PC-3 (cell line): ENCODE data around the gene EHBP1. TPM values are rescaled to one million over a fixed set of nuclear protein-coding genes. Genes with fewer than 3 reads are reported as not detected.

Source experiments
- ATAC-seq: fragments of 200-7000 bp; cut with Tn5 transposase; 2 replicates; pipeline ENCODE4 v1.9.1; 2020; ENCODE audit warnings: mild to moderate bottlenecking, moderate library complexity
- BruUV-seq: library from RNA; stranded (reverse); fragments of 400-500 nt; replicated peaks from 2 replicates; lab custom pipeline; 2021; lab: Mats Ljungman, UMichigan
- CTCF ChIA-PET: fragments of 300-600 bp; sonication (Branson Sonifier 250); formaldehyde crosslinking; loops from one replicate; lab custom pipeline; 2022; ENCODE audit warnings: antibody characterized with exemption; lab: Charles Lee
- POLR2A ChIA-PET: fragments of 300-600 bp; sonication (Branson Sonifier 250); formaldehyde crosslinking; loops from one replicate; lab custom pipeline; 2022; ENCODE audit warnings: antibody characterized with exemption; ENCODE audit not compliant: unreplicated experiment; lab: Charles Lee
- DNase-seq: peaks from one replicate; pipeline ENCODE4 v3.0.0-alpha.2; 2015
- H2AFZ ChIP-seq: fragments of 300-600 bp; sonication (generic); 2 replicates; pipeline ENCODE4 v1.6.0; 2016; ENCODE audit warnings: antibody characterized with exemption, low read length
- H3F3A ChIP-seq: fragments of 300-600 bp; sonication (generic); one replicate; pipeline ENCODE4 v1.6.0; 2017; ENCODE audit warnings: antibody characterized with exemption, low read length, control low read depth, mild to moderate bottlenecking; ENCODE audit not compliant: unreplicated experiment
- H3K27ac ChIP-seq: fragments of 300-600 bp; sonication (generic); 2 replicates; pipeline ENCODE4 v1.5.1; 2016; ENCODE audit warnings: mild to moderate bottlenecking, low read length
- H3K27me3 ChIP-seq: fragments of 300-600 bp; sonication (generic); 2 replicates; pipeline ENCODE4 v1.6.1; 2016; ENCODE audit warnings: low read length, mixed read lengths
- H3K36me3 ChIP-seq: fragments of 300-600 bp; sonication (generic); 2 replicates; pipeline ENCODE4 v1.6.1; 2016; ENCODE audit warnings: low read depth, mixed run types, low read length, mixed read lengths
- H3K4me1 ChIP-seq: fragments of 300-600 bp; sonication (generic); 2 replicates; pipeline ENCODE4 v1.5.1; 2016; ENCODE audit warnings: low read length; ENCODE audit not compliant: insufficient read depth
- H3K4me2 ChIP-seq: fragments of 300-600 bp; sonication (generic); 2 replicates; pipeline ENCODE4 v1.6.0; 2016; ENCODE audit warnings: low read length
- H3K4me3 ChIP-seq: fragments of 300-600 bp; sonication (generic); 2 replicates; pipeline ENCODE4 v1.5.1; 2016; ENCODE audit warnings: mild to moderate bottlenecking, low read length, mixed read lengths
- H3K79me2 ChIP-seq: fragments of 300-600 bp; sonication (generic); 2 replicates; pipeline ENCODE4 v1.6.1; 2017; ENCODE audit warnings: low read length, mixed read lengths
- H3K9ac ChIP-seq: fragments of 300-600 bp; sonication (generic); 2 replicates; pipeline ENCODE4 v1.6.0; 2016; ENCODE audit warnings: mild to moderate bottlenecking, low read length
- H3K9me2 ChIP-seq: fragments of 300-600 bp; sonication (generic); replicated peaks from 2 replicates; pipeline ENCODE4 v1.6.1; 2016; ENCODE audit warnings: mixed run types, low read length, mixed read lengths
- H3K9me3 ChIP-seq: fragments of 300-600 bp; sonication (generic); 2 replicates; pipeline ENCODE4 v1.6.1; 2016; ENCODE audit warnings: low read length, mixed read lengths
- H4K20me1 ChIP-seq: fragments of 300-600 bp; sonication (generic); 2 replicates; pipeline ENCODE4 v1.6.1; 2016; ENCODE audit warnings: low read length, mixed read lengths
- EZH2 ChIP-seq: fragments of 300-600 bp; sonication (generic); IDR thresholded peaks from one replicate; pipeline ENCODE4 v1.6.1; 2017; ENCODE audit warnings: antibody characterized with exemption, mild to moderate bottlenecking, low read length; ENCODE audit not compliant: unreplicated experiment
- EZH2phosphoT487 ChIP-seq: fragments of 300-600 bp; sonication (generic); IDR thresholded peaks from 2 replicates; pipeline ENCODE4 v1.6.1; 2018; ENCODE audit warnings: mild to moderate bottlenecking, antibody characterized with exemption, low read length, borderline replicate concordance
- intact Hi-C: fragments of 100-400 bp; cut with micrococcal nuclease; formaldehyde crosslinking; loops from 2 replicates; pipeline ENCODE4 v1.9.0; 2023
- total RNA-seq: library from RNA; depleted of rRNA; stranded (reverse); fragments of >200 nt; gene quantifications from 2 replicates; pipeline ENCODE4 v1.2.3, GENCODE V29; 2014
- TF ChIP-seq, protein P1 (sequence below): fragments of 300-600 bp; sonication (generic); conservative IDR thresholded peaks from 2 replicates; pipeline ENCODE4 v1.5.1; 2017; ENCODE audit warnings: antibody characterized with exemption, low read depth, mild to moderate bottlenecking, low read length

EHBP1 gene
- total RNA-seq, 1 experiment from 2014 or later: 25.7 TPM

- Histone ChIP-seq H3K9me2 (no peaks in the 10 kb centered on the region), H3K4me2 (no peak overlapping the region), H3K4me3 (no peak overlapping the region), H3K27me3 (no peaks in the 10 kb centered on the region), H2AFZ (no peak overlapping the region), H3K36me3 (no peaks in the 10 kb centered on the region), H3K79me2 (no peaks in the 10 kb centered on the region), H4K20me1 (no peaks in the 10 kb centered on the region), H3F3A (no peaks in the 10 kb centered on the region), H3K27ac (no peak overlapping the region), H3K9me3 (no peaks in the 10 kb centered on the region), H3K9ac (no peak overlapping the region), H3K4me1 (no peaks in the 10 kb centered on the region)
- DNase-seq (no peak), ATAC-seq (no peak)
- no peak for TF ChIP-seq EZH2
- TF ChIP-seq EZH2phosphoT487: no peak
- TF ChIP-seq, protein P1, sequence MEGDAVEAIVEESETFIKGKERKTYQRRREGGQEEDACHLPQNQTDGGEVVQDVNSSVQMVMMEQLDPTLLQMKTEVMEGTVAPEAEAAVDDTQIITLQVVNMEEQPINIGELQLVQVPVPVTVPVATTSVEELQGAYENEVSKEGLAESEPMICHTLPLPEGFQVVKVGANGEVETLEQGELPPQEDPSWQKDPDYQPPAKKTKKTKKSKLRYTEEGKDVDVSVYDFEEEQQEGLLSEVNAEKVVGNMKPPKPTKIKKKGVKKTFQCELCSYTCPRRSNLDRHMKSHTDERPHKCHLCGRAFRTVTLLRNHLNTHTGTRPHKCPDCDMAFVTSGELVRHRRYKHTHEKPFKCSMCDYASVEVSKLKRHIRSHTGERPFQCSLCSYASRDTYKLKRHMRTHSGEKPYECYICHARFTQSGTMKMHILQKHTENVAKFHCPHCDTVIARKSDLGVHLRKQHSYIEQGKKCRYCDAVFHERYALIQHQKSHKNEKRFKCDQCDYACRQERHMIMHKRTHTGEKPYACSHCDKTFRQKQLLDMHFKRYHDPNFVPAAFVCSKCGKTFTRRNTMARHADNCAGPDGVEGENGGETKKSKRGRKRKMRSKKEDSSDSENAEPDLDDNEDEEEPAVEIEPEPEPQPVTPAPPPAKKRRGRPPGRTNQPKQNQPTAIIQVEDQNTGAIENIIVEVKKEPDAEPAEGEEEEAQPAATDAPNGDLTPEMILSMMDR: no peak
- CTCF ChIA-PET: no interaction called here
- POLR2A ChIA-PET: no interaction called here
- BruUV-seq: no TSS peak
- intact Hi-C loops: no loop called here
Observed at GRCh38 chr2:62685256-62685655, 20.3 kb upstream of the EHBP1 start.

DNA sequence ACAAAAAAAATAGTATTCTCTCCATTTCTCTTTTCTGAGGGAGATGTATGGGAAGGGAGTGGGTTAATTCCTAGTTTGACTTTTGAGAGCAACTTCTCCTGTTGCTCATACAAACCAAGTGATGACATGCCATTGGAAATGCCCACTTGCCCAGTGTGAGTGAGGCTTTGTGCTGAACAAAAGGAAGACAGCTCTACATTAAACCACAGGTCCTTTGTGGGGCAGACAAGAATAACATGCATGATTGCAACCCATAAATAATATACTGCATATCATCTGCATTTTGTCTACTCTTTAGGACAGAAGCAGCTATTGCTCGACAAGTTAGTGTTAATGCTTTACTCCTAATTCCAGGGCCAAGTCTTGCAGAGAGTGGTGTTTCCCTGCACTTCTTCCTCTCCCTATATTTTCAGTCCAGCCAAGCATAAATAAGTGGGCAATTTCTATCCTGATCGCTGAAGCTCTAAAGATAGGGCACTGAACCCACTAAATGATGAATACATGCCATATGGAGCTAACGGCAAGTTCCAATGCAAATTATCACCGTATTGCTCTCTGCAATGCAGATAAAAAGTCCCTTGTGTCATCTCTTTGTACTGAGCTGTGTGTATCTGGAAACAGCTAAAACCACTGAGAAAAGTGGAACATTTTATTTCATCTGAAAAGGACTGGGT is 19.4 kb upstream of the EHBP1 start:
- Histone ChIP-seq H3F3A (no peaks in the 10 kb centered on the region), H3K4me1 (no peaks in the 10 kb centered on the region), H3K9ac (no peak overlapping the region), H3K4me3 (no peak overlapping the region), H3K4me2 (no peak overlapping the region), H3K9me2 (no peaks in the 10 kb centered on the region), H4K20me1 (no peaks in the 10 kb centered on the region), H2AFZ (no peak overlapping the region), H3K9me3 (no peaks in the 10 kb centered on the region), H3K27me3 (no peaks in the 10 kb centered on the region), H3K79me2 (no peaks in the 10 kb centered on the region), H3K36me3 (no peaks in the 10 kb centered on the region), H3K27ac (no peak overlapping the region)
- DNase-seq (no peak), ATAC-seq (no peak)
- no TSS peak for BruUV-seq
- CTCF ChIA-PET: no interaction called here
- POLR2A ChIA-PET: no interaction called here
- intact Hi-C loops: no loop called here
- no peak for TF ChIP-seq EZH2
- TF ChIP-seq EZH2phosphoT487: no peak
- TF ChIP-seq, protein P1: no peak

GRCh38 chr2:62687636-62688035 is 17.9 kb upstream of the EHBP1 start:
- DNase-seq: peak; percentile 56
- H3K9ac ChIP-seq: no peak overlapping the region
- TF ChIP-seq EZH2 (no peak), EZH2phosphoT487 (no peak)
- TF ChIP-seq, protein P1: no peak
- H3K4me1 ChIP-seq: no peaks in the 10 kb centered on the region
- no peak overlapping the region for H3K4me3 ChIP-seq
- no peaks in the 10 kb centered on the region for H3K36me3 ChIP-seq
- H3K27me3 ChIP-seq: no peaks in the 10 kb centered on the region
- H2AFZ ChIP-seq: no peak overlapping the region
- peak; percentile 70 for ATAC-seq
- no peaks in the 10 kb centered on the region for H3K9me2 ChIP-seq
- ChIA-PET CTCF (no interaction called here), POLR2A (no interaction called here)
- H3K79me2 ChIP-seq: no peaks in the 10 kb centered on the region
- no peak overlapping the region for H3K27ac ChIP-seq
- BruUV-seq: no TSS peak
- no peaks in the 10 kb centered on the region for H3F3A ChIP-seq
- intact Hi-C loops: no loop called here
- no peaks in the 10 kb centered on the region for H4K20me1 ChIP-seq
- H3K9me3 ChIP-seq: no peaks in the 10 kb centered on the region
- H3K4me2 ChIP-seq: no peak overlapping the region; the same call in 1 of the 2 replicates
